H1 (cell line): ENCODE measurements around the gene PCDH8. TPM values are rescaled to one million over a fixed set of nuclear protein-coding genes. Genes with fewer than 3 reads are reported as not detected.

Source experiments
- CTCF ChIA-PET: fragments of 300-600 bp; sonication (Branson Sonifier 250); formaldehyde crosslinking; loops from one replicate; lab custom pipeline; 2021; ENCODE audit not compliant: partially characterized antibody; lab: Charles Lee
- POLR2A ChIA-PET: fragments of 300-600 bp; sonication (Branson Sonifier 250); formaldehyde crosslinking; loops from one replicate; lab custom pipeline; 2021; ENCODE audit warnings: inconsistent platforms; ENCODE audit not compliant: partially characterized antibody; lab: Charles Lee
- DNase-seq, 2 experiments: peaks; one replicate each; pipeline versions ENCODE4 v3.0.0 to v3.0.0-alpha.2; 2010 to 2022; ENCODE audit warnings: low spot score in 2 of 2, low read depth in 1 of 2, mixed read lengths in 1 of 2
- FAIRE-seq: peaks from 2 replicates; lab custom pipeline; 2011; peaks lifted over from hg19 to GRCh38; lab: Jason Lieb, UNC
- H2AFZ ChIP-seq: 2 replicates; pipeline ENCODE4 v1.8.1; 2012; ENCODE audit warnings: low read length, inconsistent platforms
- H2AK5ac ChIP-seq: 2 replicates; pipeline ENCODE4 v1.6.1; 2013; ENCODE audit warnings: low read depth, low read length
- H2BK120ac ChIP-seq: replicated peaks from 2 replicates; pipeline ENCODE3; 2013; ENCODE audit warnings: low read depth, low read length, inconsistent platforms
- H2BK12ac ChIP-seq: 2 replicates; pipeline ENCODE4 v1.6.1; 2013; ENCODE audit warnings: low read depth, low read length
- H2BK15ac ChIP-seq: 2 replicates; pipeline ENCODE4 v1.6.1; 2013; ENCODE audit warnings: low read length
- H2BK20ac ChIP-seq: 2 replicates; pipeline ENCODE4 v1.6.1; 2013; ENCODE audit warnings: low read length
- H2BK5ac ChIP-seq: 2 replicates; pipeline ENCODE4 v1.6.1; 2013; ENCODE audit warnings: low read depth, low read length
- H3K14ac ChIP-seq: 2 replicates; pipeline ENCODE4 v1.6.1; 2013; ENCODE audit warnings: inconsistent platforms; ENCODE audit not compliant: insufficient read length
- H3K18ac ChIP-seq: 2 replicates; pipeline ENCODE4 v1.6.1; 2013; ENCODE audit warnings: low read length; ENCODE audit errors: extremely low read depth
- H3K23ac ChIP-seq: 2 replicates; pipeline ENCODE4 v1.6.1; 2013; ENCODE audit warnings: inconsistent platforms; ENCODE audit not compliant: insufficient read length
- H3K23me2 ChIP-seq: 2 replicates; pipeline ENCODE4 v1.6.1; 2013; ENCODE audit warnings: low read depth, low read length
- H3K27ac ChIP-seq: 2 replicates; pipeline ENCODE4 v1.6.1; 2011; ENCODE audit warnings: low read depth, low read length, inconsistent platforms
- H3K27me3 ChIP-seq, 4 experiments: replicated peaks in 1 of 4; 1 replicate in 1 of 4; 2 replicates in 3 of 4; pipeline versions ENCODE4 v1.6.1 to v1.8.1; 2011 to 2013; ENCODE audit warnings: low read length in 3 of 4, mild to moderate bottlenecking in 3 of 4, inconsistent platforms in 2 of 4, mixed read lengths in 2 of 4, moderate library complexity in 1 of 4; ENCODE audit not compliant: control insufficient read depth in 3 of 4, insufficient read depth in 3 of 4; ENCODE audit errors: extremely low read depth in 1 of 4
- H3K36me3 ChIP-seq, 4 experiments: 2 replicates each; pipeline versions ENCODE4 v1.6.1 to v1.8.1; 2011 to 2013; ENCODE audit warnings: mild to moderate bottlenecking in 4 of 4, low read length in 3 of 4, moderate library complexity in 2 of 4, control low read depth in 1 of 4, inconsistent platforms in 1 of 4; ENCODE audit not compliant: insufficient read depth in 4 of 4, control insufficient read depth in 2 of 4
- H3K4ac ChIP-seq: replicated peaks from 2 replicates; pipeline ENCODE3; 2013; ENCODE audit warnings: low read length, low read depth, mixed read lengths, inconsistent platforms; ENCODE audit not compliant: insufficient read length
- H3K4me1 ChIP-seq, 4 experiments: replicated peaks in 1 of 4; 1 replicate in 1 of 4; 2 replicates in 3 of 4; pipeline versions ENCODE4 v1.6.1 to v1.8.1; 2011 to 2013; ENCODE audit warnings: low read length in 3 of 4, inconsistent platforms in 2 of 4, mixed read lengths in 1 of 4; ENCODE audit not compliant: insufficient read depth in 4 of 4, control insufficient read depth in 3 of 4
- H3K4me2 ChIP-seq, 2 experiments: 2 replicates each; pipeline versions ENCODE4 v1.6.1 to v1.8.1; 2011 to 2013; ENCODE audit warnings: low read depth in 2 of 2, low read length in 2 of 2, control low read depth in 1 of 2, inconsistent platforms in 1 of 2, mild to moderate bottlenecking in 1 of 2; ENCODE audit not compliant: insufficient read depth in 1 of 2
- H3K4me3 ChIP-seq, 4 experiments: fragments of 200-600, 300-600 bp in 1 of 4; sonication (generic), shearing (Covaris generic), sonication (Bioruptor Twin) in 1 of 4; 2 replicates each; pipeline versions ENCODE4 v1.5.1 to v1.8.1; 2011 to 2016; ENCODE audit warnings: low read length in 4 of 4, low read depth in 3 of 4, control low read depth in 2 of 4, inconsistent platforms in 2 of 4, mild to moderate bottlenecking in 2 of 4, mixed read lengths in 1 of 4, moderate library complexity in 1 of 4; ENCODE audit not compliant: insufficient read depth in 2 of 4; ENCODE audit errors: extremely low read depth in 1 of 4
- H3K56ac ChIP-seq: replicated peaks from 2 replicates; pipeline ENCODE3; 2013; ENCODE audit warnings: low read depth, mild to moderate bottlenecking, mixed read lengths, low read length, inconsistent platforms; ENCODE audit not compliant: insufficient read length
- H3K79me1 ChIP-seq: 2 replicates; pipeline ENCODE4 v1.6.1; 2013; ENCODE audit warnings: low read depth, low read length, control low read depth
- H3K79me2 ChIP-seq, 2 experiments: 2 replicates each; pipeline versions ENCODE4 v1.6.1 to v1.8.1; 2012 to 2013; ENCODE audit warnings: low read length in 2 of 2, mild to moderate bottlenecking in 2 of 2, inconsistent platforms in 1 of 2; ENCODE audit not compliant: insufficient read depth in 2 of 2, control insufficient read depth in 1 of 2
- H3K9ac ChIP-seq, 4 experiments: replicated peaks in 1 of 4; 1 replicate in 1 of 4; 2 replicates in 3 of 4; pipeline versions ENCODE4 v1.6.1 to v1.8.1; 2011 to 2013; ENCODE audit warnings: low read depth in 3 of 4, low read length in 3 of 4, control low read depth in 2 of 4, mild to moderate bottlenecking in 2 of 4, moderate library complexity in 2 of 4, inconsistent platforms in 1 of 4; ENCODE audit errors: extremely low read depth in 1 of 4
- H3K9me3 ChIP-seq, 2 experiments: 2 replicates each; pipeline versions ENCODE4 v1.6.1 to v1.8.1; 2012 to 2013; ENCODE audit warnings: mild to moderate bottlenecking in 2 of 2, moderate library complexity in 2 of 2, control low read depth in 1 of 2, inconsistent platforms in 1 of 2, low read depth in 1 of 2, low read length in 1 of 2, mixed read lengths in 1 of 2; ENCODE audit not compliant: insufficient read depth in 2 of 2
- H4K20me1 ChIP-seq, 2 experiments: replicated peaks in 1 of 2; 2 replicates each; pipeline versions ENCODE3 to v1.8.1; 2011 to 2013; ENCODE audit warnings: inconsistent platforms in 2 of 2, low read length in 2 of 2, mild to moderate bottlenecking in 1 of 2; ENCODE audit not compliant: insufficient read depth in 2 of 2, control insufficient read depth in 1 of 2
- H4K5ac ChIP-seq: 2 replicates; pipeline ENCODE4 v1.6.1; 2013; ENCODE audit warnings: low read length, low read depth, mixed read lengths, inconsistent platforms; ENCODE audit not compliant: insufficient read length
- H4K8ac ChIP-seq: 2 replicates; pipeline ENCODE4 v1.8.0; 2013; ENCODE audit warnings: mild to moderate bottlenecking, moderate library complexity, low read length, inconsistent platforms; ENCODE audit not compliant: insufficient read depth; ENCODE audit errors: extremely low read depth
- H4K91ac ChIP-seq: replicated peaks from 2 replicates; pipeline ENCODE3; 2013; ENCODE audit warnings: low read length, mixed read lengths, inconsistent platforms; ENCODE audit not compliant: insufficient read length
- CEBPB ChIP-seq: IDR thresholded peaks from 2 replicates; pipeline ENCODE4 v1.6.1; 2012; ENCODE audit warnings: low read depth, low read length
- EZH2 ChIP-seq: fragments of 200-600 bp; sonication (generic); IDR thresholded peaks from 2 replicates; pipeline ENCODE4 v1.7.1; 2012; ENCODE audit warnings: low read depth, mild to moderate bottlenecking, moderate library complexity, low read length, inconsistent platforms; ENCODE audit not compliant: severe bottlenecking
- KDM4A ChIP-seq: IDR thresholded peaks from one replicate; pipeline ENCODE4 v1.7.1; 2012; ENCODE audit warnings: low read depth, mild to moderate bottlenecking, moderate library complexity, low read length, inconsistent platforms; ENCODE audit not compliant: severe bottlenecking
- RAD21 ChIP-seq, 2 experiments: IDR thresholded peaks in 1 of 2; conservative IDR thresholded peaks in 1 of 2; 2 replicates each; pipeline ENCODE4 v1.6.1; 2011; ENCODE audit warnings: low read depth in 2 of 2, low read length in 2 of 2, improper control_type of control experiment in 1 of 2, inconsistent platforms in 1 of 2, mild to moderate bottlenecking in 1 of 2, moderate library complexity in 1 of 2
- RNF2 ChIP-seq: fragments of 200-900, 300-1000 bp; sonication (generic); IDR thresholded peaks from 2 replicates; pipeline ENCODE4 v1.7.1; 2016; ENCODE audit warnings: borderline replicate concordance, low read depth, mild to moderate bottlenecking, antibody characterized with exemption, low read length; ENCODE audit not compliant: poor library complexity, severe bottlenecking; ENCODE audit errors: missing control alignments
- SIN3A ChIP-seq, 2 experiments: IDR thresholded peaks in 1 of 2; conservative IDR thresholded peaks in 1 of 2; 2 replicates each; pipeline ENCODE4 v1.6.1; 2011 to 2012; ENCODE audit warnings: low read length in 2 of 2, improper control_type of control experiment in 1 of 2, low read depth in 1 of 2, mild to moderate bottlenecking in 1 of 2
- SUZ12 ChIP-seq: fragments of 200-600 bp; sonication (generic); IDR thresholded peaks from 2 replicates; pipeline ENCODE4 v1.6.1; 2012; ENCODE audit warnings: mild to moderate bottlenecking, inconsistent platforms, low read length, moderate library complexity, mixed read lengths
- WGBS, 2 experiments: shearing (Covaris generic) in 1 of 2; methylation state at CpG; one replicate each; pipeline versions ENCODE4 v1.1.6 to v1.1.7; 2013 to 2015; ENCODE audit warnings: low lambda C conversion rate in 2 of 2, mixed read lengths in 2 of 2, inconsistent platforms in 1 of 2, low coverage in 1 of 2, missing lambda C conversion rate in 1 of 2; ENCODE audit not compliant: insufficient replicate concordance in 2 of 2, insufficient coverage in 1 of 2, insufficient read length in 1 of 2; ENCODE audit errors: extremely low coverage in 1 of 2, missing lambda C conversion rate in 1 of 2; 5-methylcytosine and 5-hydroxymethylcytosine counted together
- polyA plus RNA-seq, 7 experiments: library from polyadenylated mRNA; depleted of rRNA in 3 of 7; stranded (reverse) in 5 of 7; unstranded in 2 of 7; fragments of >200 nt in 5 of 7; fragments of 200-250 nt in 2 of 7; gene quantifications; 1 replicate in 5 of 7; 2 replicates in 1 of 7; 4 replicates in 1 of 7; pipeline versions ENCODE4 v1.2.1 to v1.2.3, GENCODE V29; 2011 to 2013; ENCODE audit warnings: missing spikeins in 2 of 7, mixed read lengths in 2 of 7
- total RNA-seq: library from RNA; stranded (reverse); fragmentation: NEBNext Ultra II Directional; extraction: Animal tissue kit (Norgen Biotek cat#: 25700); gene quantifications from 2 replicates; pipeline ENCODE4 v1.2.1, GENCODE V29; 2021
- TF ChIP-seq, protein P1 (sequence below): IDR thresholded peaks from 2 replicates; pipeline ENCODE4 v1.6.1; 2012; ENCODE audit warnings: inconsistent platforms

PCDH8 gene
- total and polyA plus RNA-seq, 2 of the 8 experiments (the other 6 are each of a cell fraction or from before 2014, with no cell fraction given) = 0.82 to 1.6 TPM

DNA sequence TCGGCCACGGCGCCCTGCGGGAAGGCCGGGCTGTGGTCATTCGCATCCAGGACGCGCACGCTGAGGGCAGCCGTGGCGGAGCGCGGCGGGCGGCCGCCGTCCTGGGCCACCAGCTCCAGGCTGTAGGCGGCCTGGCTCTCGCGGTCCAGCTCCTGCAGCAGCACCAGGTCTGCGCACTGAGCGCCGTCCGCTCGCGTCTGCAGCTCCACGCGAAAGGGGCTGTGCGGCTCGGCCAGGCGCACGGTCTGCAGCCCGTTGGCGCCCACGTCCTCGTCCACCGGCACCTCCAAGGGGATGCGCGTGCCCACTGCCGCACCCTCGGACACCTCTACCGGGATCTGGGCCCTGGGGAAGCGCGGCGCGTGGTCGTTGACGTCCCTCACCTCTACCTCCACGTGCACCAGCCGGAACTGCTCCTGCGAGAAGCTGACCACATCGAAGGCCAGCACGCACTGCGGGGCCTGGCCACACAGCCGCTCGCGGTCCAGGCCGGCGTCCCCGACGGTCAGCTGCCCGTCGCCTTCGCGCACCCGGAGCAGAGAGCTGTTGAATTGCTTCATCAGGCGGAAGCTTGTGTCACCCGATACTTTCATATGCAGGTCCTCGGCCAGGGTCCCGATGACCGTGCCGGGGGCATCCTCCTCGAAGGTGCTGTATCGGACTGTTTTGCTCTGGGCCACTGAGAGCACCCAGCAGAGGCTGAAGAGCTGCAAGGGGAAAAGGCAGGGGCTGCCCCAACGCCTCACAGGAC is 583 bp downstream of the PCDH8 start:
- peak overlapping the region; percentile 42 for H4K8ac ChIP-seq
- FAIRE-seq = no peak
- TF ChIP-seq RAD21 (IDR thresholded peaks at IDR 0.05 in 1 of 2, conservative IDR thresholded peaks at IDR 0.05 in 1 of 2; ENCODE audit: low read depth in 2 of 2, low read length in 2 of 2) = no peak
- peak; percentile 87; the same call in 1 of the 2 replicates for TF ChIP-seq SUZ12
- peak; percentile 50 for TF ChIP-seq RNF2
- TF ChIP-seq CEBPB = peak; percentile 77
- peak; percentile 22 for TF ChIP-seq KDM4A
- TF ChIP-seq, protein P1, sequence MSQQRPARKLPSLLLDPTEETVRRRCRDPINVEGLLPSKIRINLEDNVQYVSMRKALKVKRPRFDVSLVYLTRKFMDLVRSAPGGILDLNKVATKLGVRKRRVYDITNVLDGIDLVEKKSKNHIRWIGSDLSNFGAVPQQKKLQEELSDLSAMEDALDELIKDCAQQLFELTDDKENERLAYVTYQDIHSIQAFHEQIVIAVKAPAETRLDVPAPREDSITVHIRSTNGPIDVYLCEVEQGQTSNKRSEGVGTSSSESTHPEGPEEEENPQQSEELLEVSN = peak; percentile 78
- no peak for TF ChIP-seq SIN3A (conservative IDR thresholded peaks at IDR 0.05 in 1 of 2, IDR thresholded peaks at IDR 0.05 in 1 of 2; ENCODE audit: low read depth in 1 of 2, low read length in 2 of 2)
- peak; percentile 88 for TF ChIP-seq EZH2

More for the DNA sequence above, 583 bp downstream of the PCDH8 start:
- Histone ChIP-seq H4K20me1 (peaks cover 0 to 10% of the 10 kb centered on the region in 2 experiments), H4K5ac (no peak overlapping the region), H2BK15ac (no peak overlapping the region), H3K4me3 (peak overlapping the region; percentile 16 to 84 (median 22); a peak in 7 of 8 replicates), H2BK120ac (no peak overlapping the region), H4K91ac (no peak overlapping the region), H3K27ac (no peak overlapping the region), H2BK5ac (no peak overlapping the region), H2BK20ac (no peak overlapping the region), H3K23me2 (peaks cover 29% of the 10 kb centered on the region), H3K56ac (no peak overlapping the region), H2AK5ac (no peak overlapping the region), H2BK12ac (no peak overlapping the region), H3K23ac (no peak overlapping the region), H2AFZ (no peak overlapping the region), H3K27me3 (peaks cover 50 to 61% (median 56%) of the 10 kb centered on the region in 4 experiments), H3K79me1 (no peaks in the 10 kb centered on the region), H3K36me3 (peaks cover 0 to 13% (median 0%) of the 10 kb centered on the region in 4 experiments; a peak in 2 of 8 replicates), H3K4me1 (peaks cover 4 to 37% (median 24%) of the 10 kb centered on the region in 4 experiments), H3K79me2 (no peaks in the 10 kb centered on the region), H3K4me2 (peak overlapping the region; percentile 89 to 95), H3K4ac (no peak overlapping the region), H3K18ac (peak overlapping the region; percentile 63; the same call in 1 of the 2 replicates), H3K9ac (no peak overlapping the region), H3K9me3 (peaks cover 0 to 13% of the 10 kb centered on the region in 2 experiments; a peak in 2 of 4 replicates), H3K14ac (no peak overlapping the region)
- DNase-seq = no peak
- ChIA-PET CTCF (interaction anchor here (0.7 to 10.5 kb wide), 55 partner anchors 12 to 353 kb away, joined by 3 to 154 read pairs (median 6); partner anchors contain the start of genes CNMD, OLFM4 and SUGT1), POLR2A (interaction anchor here (0.5 to 3.5 kb wide), 18 partner anchors 10 to 353 kb away, joined by 3 to 24 read pairs (median 4); partner anchors contain the start of genes CNMD and SUGT1)
- 21% methylated on average over 70 of the region's 75 CpGs; no CpG with 5 or more reads in 1 of the 2 experiments for WGBS, 2 experiments
